Loucy (cell line): ENCODE results near the gene CDH4.

Source experiments
- EZH2phosphoT487 ChIP-seq: fragments of 200-600 bp; IDR thresholded peaks from 2 replicates; pipeline ENCODE4 v1.6.1; 2018; ENCODE audit warnings: antibody characterized with exemption, mild to moderate bottlenecking, moderate library complexity, borderline replicate concordance
- TF ChIP-seq, protein P1 (sequence below): fragments of 200-600 bp; sonication (generic); conservative IDR thresholded peaks from 2 replicates; pipeline ENCODE4 v1.5.1; 2014; ENCODE audit warnings: mild to moderate bottlenecking, antibody characterized with exemption, low read length

DNA sequence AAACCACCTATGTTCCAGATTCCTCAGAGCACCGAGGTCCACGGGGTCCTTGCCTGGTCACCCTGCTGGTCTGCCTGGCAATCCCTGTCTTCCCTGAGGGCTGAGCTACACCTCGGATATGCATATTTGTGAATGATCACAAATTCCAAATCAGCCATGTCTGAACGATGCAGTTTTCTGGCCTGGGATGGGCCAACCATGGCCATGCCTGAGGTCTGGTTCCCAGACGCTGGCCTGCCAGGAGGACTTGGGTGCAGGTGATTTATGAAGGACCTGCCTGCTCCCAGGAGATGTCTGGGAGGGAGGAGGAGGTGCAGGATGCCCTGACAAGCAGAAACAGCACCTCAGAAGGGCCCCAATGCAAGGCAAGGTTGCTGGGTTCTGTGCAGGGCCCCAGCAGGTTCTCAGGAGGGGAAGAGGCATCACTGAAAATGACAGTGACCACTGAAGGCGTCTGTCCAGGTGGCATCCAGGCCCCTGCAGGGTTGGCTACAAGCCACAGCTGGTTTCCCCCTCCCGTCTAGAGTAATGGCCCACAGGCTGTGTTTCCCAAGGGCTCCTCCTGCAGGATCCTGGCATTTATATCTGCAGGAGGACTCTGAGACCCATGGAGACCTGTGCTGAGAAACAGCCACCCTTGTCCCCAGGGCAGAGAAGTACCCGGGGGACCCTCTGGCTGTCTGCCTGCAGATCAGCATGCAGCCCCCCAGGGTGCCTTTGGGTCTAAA, 608.4 kb downstream of the CDH4 start:
- TF ChIP-seq, protein P1, sequence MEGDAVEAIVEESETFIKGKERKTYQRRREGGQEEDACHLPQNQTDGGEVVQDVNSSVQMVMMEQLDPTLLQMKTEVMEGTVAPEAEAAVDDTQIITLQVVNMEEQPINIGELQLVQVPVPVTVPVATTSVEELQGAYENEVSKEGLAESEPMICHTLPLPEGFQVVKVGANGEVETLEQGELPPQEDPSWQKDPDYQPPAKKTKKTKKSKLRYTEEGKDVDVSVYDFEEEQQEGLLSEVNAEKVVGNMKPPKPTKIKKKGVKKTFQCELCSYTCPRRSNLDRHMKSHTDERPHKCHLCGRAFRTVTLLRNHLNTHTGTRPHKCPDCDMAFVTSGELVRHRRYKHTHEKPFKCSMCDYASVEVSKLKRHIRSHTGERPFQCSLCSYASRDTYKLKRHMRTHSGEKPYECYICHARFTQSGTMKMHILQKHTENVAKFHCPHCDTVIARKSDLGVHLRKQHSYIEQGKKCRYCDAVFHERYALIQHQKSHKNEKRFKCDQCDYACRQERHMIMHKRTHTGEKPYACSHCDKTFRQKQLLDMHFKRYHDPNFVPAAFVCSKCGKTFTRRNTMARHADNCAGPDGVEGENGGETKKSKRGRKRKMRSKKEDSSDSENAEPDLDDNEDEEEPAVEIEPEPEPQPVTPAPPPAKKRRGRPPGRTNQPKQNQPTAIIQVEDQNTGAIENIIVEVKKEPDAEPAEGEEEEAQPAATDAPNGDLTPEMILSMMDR, result no peak
- TF ChIP-seq EZH2phosphoT487, result no peak
